GM12872 (cell line): Measurements from ENCODE around the gene MCRIP2.

Source experiments
- CTCF ChIP-seq: IDR thresholded peaks from 3 replicates; pipeline ENCODE4 v1.5.1; 2011; ENCODE audit warnings: low read depth, mild to moderate bottlenecking, low read length, moderate library complexity; ENCODE audit not compliant: insufficient read depth

Gene MCRIP2

GRCh38 chr16:692356-693108 is 50.9 kb downstream of the MCRIP2 start:
- TF ChIP-seq CTCF: no peak

DNA sequence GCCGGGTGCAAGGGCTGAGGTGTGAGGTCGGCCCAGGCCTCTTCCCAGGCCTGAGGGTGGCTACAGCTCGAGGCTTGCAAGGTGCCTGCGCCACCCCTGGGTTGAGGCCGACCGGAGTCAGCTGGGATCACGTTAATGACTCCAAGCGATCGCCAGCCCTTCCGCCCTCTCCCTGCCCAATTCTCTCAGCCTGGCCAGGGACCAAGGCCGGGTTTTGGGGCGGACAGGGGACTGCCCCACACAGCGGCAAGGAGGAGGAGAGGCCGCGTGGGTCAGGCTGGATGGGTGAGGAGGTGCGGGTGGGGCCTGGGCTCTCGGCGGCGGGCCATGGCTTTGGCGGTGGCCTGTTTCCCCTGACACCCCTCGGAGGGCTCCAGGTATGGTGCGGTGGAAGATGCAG is 51.7 kb downstream of the MCRIP2 start:
- TF ChIP-seq CTCF: no peak

GRCh38 chr16:693766-694165 is 52.1 kb downstream of the MCRIP2 start:
- TF ChIP-seq CTCF: no peak

DNA sequence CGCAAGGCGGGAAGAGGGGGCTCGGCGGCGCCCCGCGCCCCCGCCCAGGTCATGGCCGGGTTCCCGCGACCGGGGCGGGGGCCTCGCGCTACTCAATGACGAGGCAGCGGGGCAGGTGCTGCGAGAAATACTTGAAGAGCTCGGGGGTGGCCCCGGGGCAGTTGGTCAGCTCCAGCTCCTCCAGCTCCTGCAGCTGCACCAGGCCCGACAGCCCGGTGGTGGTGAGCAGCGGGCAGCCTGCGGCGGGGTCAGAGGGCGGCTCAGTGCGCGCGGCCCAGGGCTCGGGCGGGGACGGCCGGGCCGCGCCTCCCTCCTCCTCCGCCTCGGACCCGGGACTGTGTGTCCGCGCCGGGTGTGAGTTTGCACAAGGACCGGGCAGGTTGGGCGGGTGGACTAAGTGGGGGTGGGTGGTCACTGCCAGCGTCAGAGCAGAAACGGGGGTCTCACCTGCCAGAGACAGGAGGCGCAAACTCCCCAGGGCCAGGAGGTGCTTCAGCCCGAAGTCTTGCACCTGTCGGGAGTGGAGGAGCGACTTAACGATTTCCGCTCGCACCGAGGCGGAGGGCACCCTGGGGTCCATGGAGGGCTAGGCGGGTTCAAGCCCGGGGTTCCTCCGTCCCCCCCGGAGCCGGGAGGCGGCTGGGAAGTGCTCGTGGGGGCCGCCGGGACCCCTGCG is 52.7 kb downstream of the MCRIP2 start:
- no peak for TF ChIP-seq CTCF

- no peak for TF ChIP-seq CTCF
Observed at GRCh38 chr16:694863-695354, 53.3 kb downstream of the MCRIP2 start.

DNA sequence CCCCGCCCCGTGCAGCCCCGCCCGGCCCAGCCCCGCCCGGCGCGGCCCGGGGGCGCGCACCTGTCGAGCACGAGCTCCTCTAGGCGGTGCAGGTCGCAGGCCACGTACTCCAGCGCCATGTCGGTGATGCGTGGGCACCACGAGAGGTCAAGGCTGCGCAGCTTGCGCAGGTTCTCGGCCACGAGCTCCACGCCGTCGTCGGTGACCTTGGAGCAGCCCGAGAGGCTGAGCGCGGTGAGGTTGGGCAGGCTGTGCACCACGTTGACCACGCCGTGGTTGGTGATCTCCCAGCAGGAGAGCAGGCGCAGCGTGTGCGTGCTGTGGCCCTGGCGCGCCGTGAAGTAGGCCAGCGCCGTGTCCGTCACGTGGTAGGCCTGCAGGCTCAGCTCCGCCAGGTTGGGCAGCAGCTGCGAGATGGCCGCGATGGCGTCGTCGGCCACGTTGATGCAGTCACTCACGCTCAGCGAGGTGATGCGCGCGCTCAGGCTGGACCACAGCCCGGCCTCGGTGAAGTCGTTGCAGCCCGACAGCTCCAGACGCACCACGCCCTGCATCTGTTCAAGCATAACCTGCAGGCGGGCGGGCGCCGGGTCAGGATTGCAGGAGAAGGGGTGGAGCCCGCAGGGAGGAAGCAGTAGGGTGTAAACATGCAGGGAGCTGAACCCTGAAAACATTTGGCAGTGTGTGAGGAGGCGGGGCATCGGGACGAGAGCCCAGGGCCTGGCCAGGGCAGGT is 53.9 kb downstream of the MCRIP2 start:
- no peak for TF ChIP-seq CTCF
